ENCODE measurements around the gene SEPTIN8. TPM values are rescaled to one million over a fixed set of nuclear protein-coding genes. Genes with fewer than 3 reads are reported as not detected.

SEPTIN8 gene
- total and polyA plus RNA-seq, 9 donors = 34.6 to 56.1 (median 40.8) TPM

DNA sequence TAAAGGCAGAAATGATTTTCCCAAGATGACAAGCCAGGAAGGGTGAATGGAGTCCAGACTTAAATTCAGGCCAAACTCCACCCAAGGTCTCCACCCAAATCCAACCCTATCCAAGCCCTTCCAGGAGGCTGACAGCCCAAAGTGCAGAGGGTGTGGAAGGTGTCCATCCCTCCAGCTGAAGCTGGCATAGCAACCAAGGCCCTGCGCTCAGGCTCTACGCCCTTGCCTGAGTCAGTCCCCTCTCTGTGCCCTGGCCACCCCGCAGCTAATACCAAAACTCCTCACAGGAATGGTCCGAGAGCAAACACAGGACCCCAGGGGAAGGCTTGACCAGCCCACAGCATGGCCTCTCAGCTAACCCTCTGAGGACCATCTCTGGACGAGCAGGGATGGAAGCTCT is 2.1 kb downstream of the SEPTIN8 start:
- Histone ChIP-seq H3K27ac (ENCODE audit: low read length) (no peak overlapping the region), H3K4me3 (ENCODE audit: low read length) (no peak overlapping the region), H3K4me1 (ENCODE audit: control insufficient read depth, insufficient read depth, low read length) (peaks cover 68% of the 10 kb centered on the region), H3K27me3 (ENCODE audit: control insufficient read depth, insufficient read depth, low read length) (peaks cover 8% of the 10 kb centered on the region), H3K36me3 (ENCODE audit: control insufficient read depth, insufficient read depth, low read length) (no peaks in the 10 kb centered on the region), H3K9me3 (replicated peaks; ENCODE audit: control insufficient read depth, low read depth, low read length) (no peaks in the 10 kb centered on the region)
- WGBS (ENCODE audit: insufficient coverage) = 89% methylated on average over 5 of the region's 5 CpGs
- no peak for DNase-seq

DNA sequence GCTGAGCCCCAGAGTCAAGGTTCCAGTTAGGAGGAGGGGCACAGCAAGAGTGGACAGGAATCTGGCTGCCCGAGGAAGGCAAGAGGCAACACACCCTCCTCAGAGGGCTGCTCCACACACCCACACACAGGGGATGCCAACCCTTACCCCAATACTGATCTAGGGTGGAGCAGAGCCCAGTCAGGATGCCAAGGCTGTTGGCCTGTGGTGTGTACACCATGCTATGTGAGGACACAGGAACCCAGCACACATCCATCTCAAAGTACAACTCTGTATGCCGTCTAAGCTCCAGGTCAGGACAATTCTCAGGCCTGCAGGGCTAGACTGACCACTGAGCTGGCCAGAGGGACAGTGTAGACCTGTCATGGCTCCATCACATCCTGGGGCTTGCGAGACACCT is 2.6 kb downstream of the SEPTIN8 start:
- no peaks in the 10 kb centered on the region for H3K9me3 ChIP-seq (replicated peaks; ENCODE audit: control insufficient read depth, low read depth, low read length)
- peaks cover 68% of the 10 kb centered on the region for H3K4me1 ChIP-seq (ENCODE audit: control insufficient read depth, insufficient read depth, low read length)
- no peaks in the 10 kb centered on the region for H3K36me3 ChIP-seq (ENCODE audit: control insufficient read depth, insufficient read depth, low read length)
- H3K27ac ChIP-seq (ENCODE audit: low read length) = no peak overlapping the region
- 64% methylated on average over 2 of the region's 3 CpGs for WGBS (ENCODE audit: insufficient coverage)
- DNase-seq = no peak
- H3K4me3 ChIP-seq (ENCODE audit: low read length) = no peak overlapping the region
- H3K27me3 ChIP-seq (ENCODE audit: control insufficient read depth, insufficient read depth, low read length) = peaks cover 8% of the 10 kb centered on the region

DNA sequence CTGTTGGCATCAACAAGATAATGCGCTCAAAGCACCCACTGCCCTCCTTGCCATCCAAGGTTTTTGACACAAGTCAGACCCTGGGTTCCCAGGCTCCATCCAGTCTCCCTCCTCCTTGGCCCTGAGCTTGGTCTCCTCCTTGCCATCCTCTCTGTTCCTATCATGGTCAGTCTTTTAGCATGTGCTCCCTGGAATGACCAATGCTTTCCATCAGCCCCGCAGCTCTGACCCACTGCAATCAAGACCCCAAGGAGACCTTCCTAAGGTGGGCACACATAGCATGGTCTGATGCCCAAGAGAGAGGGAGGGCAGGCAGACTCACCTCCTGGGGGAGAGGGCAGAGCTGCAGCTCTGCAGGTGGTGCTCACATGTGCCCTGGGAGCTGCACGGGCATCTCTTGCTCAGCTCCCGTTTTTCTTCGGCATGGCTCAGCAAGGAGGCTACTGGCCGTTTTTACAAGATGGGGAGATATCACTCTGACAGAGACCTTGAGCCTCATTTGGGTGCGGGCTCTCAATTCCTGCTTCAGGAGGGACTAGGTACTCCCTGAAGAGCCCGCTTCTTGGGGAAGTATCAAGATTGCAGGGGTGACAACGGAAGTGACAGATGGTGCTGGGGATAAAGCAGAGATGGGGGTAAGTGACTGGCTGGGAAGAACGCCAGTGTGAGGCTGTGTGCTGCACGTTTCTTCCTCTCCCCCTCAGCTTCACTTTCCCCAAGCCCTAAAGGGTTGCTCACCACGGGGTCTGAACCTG is 3.3 kb downstream of the SEPTIN8 start:
- 84% methylated on average over 7 of the region's 12 CpGs for WGBS (ENCODE audit: insufficient coverage)
- Histone ChIP-seq H3K27me3 (ENCODE audit: control insufficient read depth, insufficient read depth, low read length) (peaks cover 8% of the 10 kb centered on the region), H3K27ac (ENCODE audit: low read length) (no peak overlapping the region), H3K4me3 (ENCODE audit: low read length) (no peak overlapping the region), H3K36me3 (ENCODE audit: control insufficient read depth, insufficient read depth, low read length) (no peaks in the 10 kb centered on the region), H3K9me3 (replicated peaks; ENCODE audit: control insufficient read depth, low read depth, low read length) (no peaks in the 10 kb centered on the region), H3K4me1 (ENCODE audit: control insufficient read depth, insufficient read depth, low read length) (peaks cover 68% of the 10 kb centered on the region)
- no peak for DNase-seq

DNA sequence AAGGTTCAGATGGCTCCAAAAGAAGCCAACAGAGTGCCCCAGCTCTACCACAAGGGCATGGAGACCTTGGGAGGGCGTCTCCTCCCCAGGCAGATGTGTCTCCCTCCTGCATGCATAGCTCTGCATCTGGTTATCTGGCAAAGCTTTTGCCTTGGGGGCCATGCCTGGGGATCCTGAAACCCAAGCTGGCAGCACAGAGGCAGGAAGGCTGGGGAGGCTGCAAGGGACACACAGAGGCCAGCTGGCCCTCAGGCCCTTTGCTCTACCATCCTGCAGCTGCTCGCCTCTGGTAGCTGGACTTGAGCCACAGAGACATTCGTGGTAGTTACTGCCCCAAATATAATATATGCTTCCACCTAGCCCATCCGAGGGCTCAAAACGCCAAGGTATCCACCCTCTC is 3.9 kb downstream of the SEPTIN8 start:
- peaks cover 5% of the 10 kb centered on the region for H3K27me3 ChIP-seq (ENCODE audit: control insufficient read depth, insufficient read depth, low read length)
- no peaks in the 10 kb centered on the region for H3K9me3 ChIP-seq (replicated peaks; ENCODE audit: control insufficient read depth, low read depth, low read length)
- 58% methylated on average over 5 of the region's 5 CpGs for WGBS (ENCODE audit: insufficient coverage)
- peaks cover 71% of the 10 kb centered on the region for H3K4me1 ChIP-seq (ENCODE audit: control insufficient read depth, insufficient read depth, low read length)
- peak; percentile 39 for DNase-seq
- no peaks in the 10 kb centered on the region for H3K36me3 ChIP-seq (ENCODE audit: control insufficient read depth, insufficient read depth, low read length)
- H3K27ac ChIP-seq (ENCODE audit: low read length) = no peak overlapping the region
- no peak overlapping the region for H3K4me3 ChIP-seq (ENCODE audit: low read length)

DNA sequence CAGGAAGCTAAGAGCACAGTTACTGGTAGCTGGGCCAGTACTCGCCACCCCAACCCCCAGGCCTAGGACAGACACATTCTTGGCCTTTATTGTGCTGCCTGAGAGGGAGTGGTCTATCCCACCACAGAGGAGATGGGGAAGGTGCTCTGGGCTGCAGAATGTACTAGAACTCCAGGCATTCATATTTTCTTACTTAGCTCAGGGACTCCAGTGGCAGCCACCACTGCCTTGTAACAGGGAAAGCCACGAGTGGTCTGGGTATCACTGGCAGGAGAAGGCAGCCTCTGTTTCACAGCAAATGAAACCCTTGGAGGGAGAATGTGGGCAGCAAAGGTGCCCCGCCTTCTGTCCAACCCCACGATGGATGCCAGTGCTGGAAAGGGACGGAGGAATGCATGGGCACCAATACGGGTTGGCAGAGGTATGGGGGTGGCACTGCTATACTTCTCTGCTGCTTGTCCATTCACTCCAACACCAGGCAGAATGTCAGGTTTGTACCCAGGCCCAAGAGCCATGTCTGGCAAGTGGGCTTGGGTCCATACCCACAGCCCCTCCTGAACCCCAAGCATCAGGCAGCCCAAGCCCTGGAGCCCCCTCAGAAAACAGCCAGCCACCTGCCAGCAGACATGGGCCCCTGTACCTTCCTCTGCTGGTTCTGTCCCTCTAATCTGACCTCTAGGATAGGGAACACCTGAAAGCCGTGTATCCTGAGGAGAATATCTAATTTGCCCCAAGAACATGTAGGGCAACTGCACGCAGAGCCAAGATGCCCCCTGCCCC is 4.6 kb downstream of the SEPTIN8 start:
- DNase-seq = no peak
- Histone ChIP-seq H3K4me3 (ENCODE audit: low read length) (no peak overlapping the region), H3K9me3 (replicated peaks; ENCODE audit: control insufficient read depth, low read depth, low read length) (no peaks in the 10 kb centered on the region), H3K27ac (ENCODE audit: low read length) (no peak overlapping the region), H3K36me3 (ENCODE audit: control insufficient read depth, insufficient read depth, low read length) (no peaks in the 10 kb centered on the region), H3K27me3 (ENCODE audit: control insufficient read depth, insufficient read depth, low read length) (peaks cover 2% of the 10 kb centered on the region), H3K4me1 (ENCODE audit: control insufficient read depth, insufficient read depth, low read length) (peaks cover 70% of the 10 kb centered on the region)
- WGBS (ENCODE audit: insufficient coverage) = 72% methylated on average over 6 of the region's 8 CpGs

- Histone ChIP-seq H3K9me3 (replicated peaks; ENCODE audit: control insufficient read depth, low read depth, low read length) (no peaks in the 10 kb centered on the region), H3K4me3 (ENCODE audit: low read length) (no peak overlapping the region), H3K27ac (ENCODE audit: low read length) (peak overlapping the region; percentile 25), H3K36me3 (ENCODE audit: control insufficient read depth, insufficient read depth, low read length) (no peaks in the 10 kb centered on the region), H3K4me1 (ENCODE audit: control insufficient read depth, insufficient read depth, low read length) (peaks cover 79% of the 10 kb centered on the region), H3K27me3 (ENCODE audit: control insufficient read depth, insufficient read depth, low read length) (peaks cover 2% of the 10 kb centered on the region)
- 28% methylated on average over 4 of the region's 8 CpGs for WGBS (ENCODE audit: insufficient coverage)
- DNase-seq = no peak
Measured at GRCh38 chr5:132771503-132771998, 5.5 kb downstream of the SEPTIN8 start.

GRCh38 chr5:132770476-132771159 is 6.4 kb downstream of the SEPTIN8 start:
- Histone ChIP-seq H3K27ac (ENCODE audit: low read length) (no peak overlapping the region), H3K9me3 (replicated peaks; ENCODE audit: control insufficient read depth, low read depth, low read length) (no peaks in the 10 kb centered on the region), H3K4me1 (ENCODE audit: control insufficient read depth, insufficient read depth, low read length) (peaks cover 80% of the 10 kb centered on the region), H3K4me3 (ENCODE audit: low read length) (no peak overlapping the region), H3K27me3 (ENCODE audit: control insufficient read depth, insufficient read depth, low read length) (no peaks in the 10 kb centered on the region), H3K36me3 (ENCODE audit: control insufficient read depth, insufficient read depth, low read length) (peaks cover under 1% of the 10 kb centered on the region)
- whole genome bisulfite sequencing (ENCODE audit: insufficient coverage) = 54% methylated on average over 5 of the region's 8 CpGs
- DNase-seq = no peak

DNA sequence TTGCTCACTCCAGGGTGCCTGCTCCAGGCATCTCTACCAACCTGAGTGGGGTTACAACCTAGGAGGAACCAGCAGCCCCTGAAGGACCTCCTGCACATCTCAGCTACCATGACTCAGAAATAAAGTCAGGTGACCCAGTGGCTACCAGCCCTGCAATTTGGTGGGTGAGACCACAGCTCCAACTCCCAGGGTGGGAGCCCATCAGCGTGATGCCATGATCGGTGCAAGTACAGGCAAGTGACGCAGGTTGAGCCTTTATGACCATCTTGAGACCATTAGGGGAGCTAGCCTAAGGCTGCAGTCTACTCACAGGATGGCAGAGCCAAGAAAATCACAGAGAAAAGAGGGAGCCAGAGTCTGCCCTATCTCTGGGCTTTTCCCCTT is 8.6 kb downstream of the SEPTIN8 start:
- peaks cover 60% of the 10 kb centered on the region for H3K4me1 ChIP-seq (ENCODE audit: control insufficient read depth, insufficient read depth, low read length)
- H3K4me3 ChIP-seq (ENCODE audit: low read length) = no peak overlapping the region
- WGBS (ENCODE audit: insufficient coverage) = 96% methylated on average over 3 of the region's 3 CpGs
- H3K36me3 ChIP-seq (ENCODE audit: control insufficient read depth, insufficient read depth, low read length) = peaks cover 21% of the 10 kb centered on the region
- H3K27me3 ChIP-seq (ENCODE audit: control insufficient read depth, insufficient read depth, low read length) = no peaks in the 10 kb centered on the region
- no peak for DNase-seq
- H3K9me3 ChIP-seq (replicated peaks; ENCODE audit: control insufficient read depth, low read depth, low read length) = no peaks in the 10 kb centered on the region
- no peak overlapping the region for H3K27ac ChIP-seq (ENCODE audit: low read length)

DNA sequence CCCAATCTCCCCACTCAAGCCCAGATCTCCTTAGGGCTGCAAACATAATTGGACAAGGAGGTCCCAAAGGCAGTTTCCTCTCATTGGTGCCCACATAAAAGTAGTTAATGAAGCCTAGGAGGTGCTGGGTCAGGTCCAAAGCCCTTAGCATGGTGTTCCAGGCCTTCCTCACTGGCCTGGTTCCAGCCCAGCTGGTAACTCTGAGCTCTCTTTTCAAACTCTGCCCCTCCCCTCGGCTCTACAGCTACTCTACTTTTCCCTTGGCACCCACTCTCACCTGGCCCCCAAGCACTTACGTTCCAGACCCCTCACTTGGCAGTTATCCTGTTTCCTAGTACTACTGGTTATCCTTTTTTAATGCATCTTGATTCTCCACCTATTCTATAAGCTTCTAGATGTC is 9.9 kb downstream of the SEPTIN8 start:
- H3K4me1 ChIP-seq (ENCODE audit: control insufficient read depth, insufficient read depth, low read length) = peaks cover 46% of the 10 kb centered on the region
- no peaks in the 10 kb centered on the region for H3K27me3 ChIP-seq (ENCODE audit: control insufficient read depth, insufficient read depth, low read length)
- 33% methylated on average over 2 of the region's 2 CpGs for WGBS (ENCODE audit: insufficient coverage)
- H3K9me3 ChIP-seq (replicated peaks; ENCODE audit: control insufficient read depth, low read depth, low read length) = no peaks in the 10 kb centered on the region
- peaks cover 34% of the 10 kb centered on the region for H3K36me3 ChIP-seq (ENCODE audit: control insufficient read depth, insufficient read depth, low read length)
- no peak for DNase-seq
- H3K27ac ChIP-seq (ENCODE audit: low read length) = no peak overlapping the region
- no peak overlapping the region for H3K4me3 ChIP-seq (ENCODE audit: low read length)

- Histone ChIP-seq H3K4me1 (ENCODE audit: control insufficient read depth, insufficient read depth, low read length) (peaks cover 42% of the 10 kb centered on the region), H3K36me3 (ENCODE audit: control insufficient read depth, insufficient read depth, low read length) (peaks cover 38% of the 10 kb centered on the region), H3K27ac (ENCODE audit: low read length) (no peak overlapping the region), H3K27me3 (ENCODE audit: control insufficient read depth, insufficient read depth, low read length) (no peaks in the 10 kb centered on the region), H3K9me3 (replicated peaks; ENCODE audit: control insufficient read depth, low read depth, low read length) (no peaks in the 10 kb centered on the region), H3K4me3 (ENCODE audit: low read length) (no peak overlapping the region)
- 93% methylated on average over 1 of the region's 1 CpG for WGBS (ENCODE audit: insufficient coverage)
- no peak for DNase-seq
Measured at GRCh38 chr5:132766806-132767055, 10.3 kb downstream of the SEPTIN8 start.

All from muscle of leg (tissue), 11 donors.